Activated T-cell treated with anti-CD3 and anti-CD28 coated beads, Interleukin-2, amount 50 U/mL, for 24 hours (primary cell): ENCODE results near the gene SLU7.
"Not testable (repeated sequence)": the region's sequence is repeated elsewhere in the genome, so short reads cannot be mapped to it uniquely, and the experiment has no call there.

ENCODE experiments used
- DNase-seq: peaks from one replicate; pipeline ENCODE4 v3.0.0-alpha.2; 2020
- H3K27ac Mint-ChIP-seq: 2 replicates; pipeline ENCODE4 v1.8.0; 2020; ENCODE audit warnings: mild to moderate bottlenecking, mixed read lengths
- H3K27me3 Mint-ChIP-seq: 2 replicates; pipeline ENCODE4 v1.8.0; 2020; ENCODE audit warnings: mixed read lengths
- H3K36me3 Mint-ChIP-seq: 2 replicates; pipeline ENCODE4 v1.8.0; 2020; ENCODE audit warnings: low read depth, mixed read lengths
- H3K4me1 Mint-ChIP-seq: 2 replicates; pipeline ENCODE4 v1.8.0; 2020; ENCODE audit warnings: low read depth, mixed read lengths
- H3K4me3 Mint-ChIP-seq: 2 replicates; pipeline ENCODE4 v1.8.0; 2020; ENCODE audit warnings: mild to moderate bottlenecking, moderate library complexity, mixed read lengths
- H3K9me3 Mint-ChIP-seq: 2 replicates; pipeline ENCODE4 v1.8.0; 2020; ENCODE audit warnings: mixed read lengths

Gene SLU7

DNA sequence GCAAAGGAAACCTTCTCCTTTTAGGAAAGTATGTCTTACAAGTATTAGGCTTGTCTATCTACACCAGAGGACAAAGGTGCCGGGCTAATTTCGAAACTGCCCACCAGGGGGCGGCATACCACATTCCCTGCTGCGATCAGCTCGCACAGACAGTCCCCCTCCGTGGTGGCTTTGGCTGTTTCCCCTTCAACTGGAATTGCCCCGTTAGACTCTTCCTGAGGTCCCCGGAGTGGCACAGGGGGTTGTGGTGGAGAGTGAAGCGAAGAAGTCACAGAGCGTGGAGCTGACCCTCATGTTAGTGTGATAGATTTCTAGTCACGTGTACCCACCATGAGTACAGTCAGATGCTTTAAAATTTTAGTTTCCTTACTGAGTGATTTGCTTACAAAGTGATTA lies 20.3 kb upstream of the SLU7 start:
- H3K4me1 Mint-ChIP-seq = peaks cover 54% of the 10 kb centered on the region

DNA sequence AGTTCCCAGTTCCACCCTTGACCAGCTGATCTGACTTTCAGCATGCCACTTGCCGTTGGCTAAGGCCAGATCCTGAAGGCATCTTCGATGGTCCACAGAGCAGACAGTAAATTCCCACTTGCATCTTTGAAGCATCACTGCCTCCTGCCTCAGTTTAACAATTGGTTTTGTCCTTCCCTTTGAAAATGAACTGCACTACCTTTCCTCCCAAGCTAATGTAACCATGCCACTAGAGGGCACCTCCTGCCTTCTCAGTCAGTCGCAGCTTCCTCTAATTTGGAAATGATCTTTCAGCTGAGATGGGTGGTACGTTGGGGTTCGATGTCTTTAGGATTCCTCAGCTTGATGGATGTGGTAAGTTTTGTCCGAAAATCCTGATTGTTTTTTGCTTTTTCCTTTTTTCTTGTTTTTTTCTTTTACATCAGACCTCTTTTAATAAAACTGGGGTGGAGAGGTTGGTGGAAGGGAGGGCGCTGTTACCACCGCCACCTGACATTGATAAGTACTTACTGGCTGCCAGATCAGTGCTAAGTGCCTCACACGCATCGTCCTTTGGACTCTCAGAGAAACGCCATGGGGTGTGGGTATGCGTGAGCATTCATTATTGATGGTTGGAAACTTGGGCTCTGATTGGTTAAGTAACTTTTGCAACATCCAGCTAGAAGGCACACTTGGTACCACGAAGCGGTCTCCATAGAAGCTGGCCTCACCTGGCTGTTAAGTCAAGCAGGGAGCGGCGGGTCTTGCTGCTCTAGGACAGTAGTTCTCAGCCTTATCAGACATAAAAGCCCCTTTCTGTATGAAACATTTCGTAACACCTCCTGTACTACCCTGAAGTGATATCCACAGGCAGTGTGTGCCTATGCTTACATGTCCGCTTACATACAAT lies 19.7 kb upstream of the SLU7 start:
- peak overlapping the region; percentile 98 for H3K27ac Mint-ChIP-seq
- peaks cover 54% of the 10 kb centered on the region for H3K4me1 Mint-ChIP-seq
- peak; percentile 67 for DNase-seq
- no peaks in the 10 kb centered on the region for H3K27me3 Mint-ChIP-seq
- H3K4me3 Mint-ChIP-seq = peak overlapping the region; percentile 82
- H3K9me3 Mint-ChIP-seq = no peaks in the 10 kb centered on the region
- peaks cover 2% of the 10 kb centered on the region for H3K36me3 Mint-ChIP-seq

More for the DNA sequence above, 20.3 kb upstream of the SLU7 start:
- peak overlapping the region; percentile 98 for H3K27ac Mint-ChIP-seq
- peak overlapping the region; percentile 82 for H3K4me3 Mint-ChIP-seq
- no peaks in the 10 kb centered on the region for H3K27me3 Mint-ChIP-seq
- peaks cover 2% of the 10 kb centered on the region for H3K36me3 Mint-ChIP-seq
- DNase-seq = peak; percentile 96
- H3K9me3 Mint-ChIP-seq = no peaks in the 10 kb centered on the region

DNA sequence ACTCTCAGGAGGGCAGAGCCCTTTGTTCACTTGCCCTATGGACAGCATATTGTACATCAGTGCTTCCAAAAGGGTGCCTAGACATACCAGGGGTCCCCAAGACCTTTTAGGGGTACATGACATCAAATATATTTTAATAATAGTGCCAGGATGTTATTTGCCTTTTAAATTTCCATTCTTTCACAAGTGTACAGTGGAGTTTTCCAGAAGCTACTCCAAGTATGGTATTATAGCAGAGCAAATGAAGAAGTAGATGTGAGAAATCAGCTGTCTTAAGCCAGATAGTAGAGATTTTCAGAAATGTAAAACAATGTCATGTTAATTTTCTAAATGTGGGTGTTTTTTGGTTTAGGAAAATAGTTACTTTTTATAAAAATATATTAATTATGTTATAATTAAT lies 18.4 kb upstream of the SLU7 start:
- no peaks in the 10 kb centered on the region for H3K27me3 Mint-ChIP-seq
- H3K4me1 Mint-ChIP-seq = peaks cover 50% of the 10 kb centered on the region
- H3K27ac Mint-ChIP-seq = peak overlapping the region; percentile 80
- H3K4me3 Mint-ChIP-seq = no peak overlapping the region
- H3K36me3 Mint-ChIP-seq = peaks cover 2% of the 10 kb centered on the region
- no peak for DNase-seq
- H3K9me3 Mint-ChIP-seq = no peaks in the 10 kb centered on the region

DNA sequence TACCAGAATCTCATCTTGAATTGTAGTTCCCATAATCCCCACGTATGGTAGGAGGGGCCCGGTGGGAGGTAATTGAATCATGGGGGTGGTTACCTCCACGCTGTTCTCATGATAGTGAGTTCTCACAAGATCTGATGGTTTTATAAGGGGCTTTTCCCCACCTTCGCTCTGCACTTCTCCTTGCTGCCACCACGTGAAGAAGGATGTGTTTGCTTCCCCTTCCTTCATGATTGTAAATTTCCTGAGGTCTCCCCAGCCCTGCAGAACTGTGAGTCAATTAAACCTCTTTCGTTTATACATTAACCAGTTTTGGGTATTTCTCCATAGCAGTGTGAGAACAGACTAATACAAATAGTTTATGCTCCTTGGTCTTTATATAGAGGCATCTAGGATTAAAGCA lies 17.8 kb upstream of the SLU7 start:
- H3K9me3 Mint-ChIP-seq, H3K27me3 Mint-ChIP-seq, DNase-seq, H3K36me3 Mint-ChIP-seq, H3K4me3 Mint-ChIP-seq: not testable (repeated sequence)
- Mint-ChIP-seq H3K27ac (peak overlapping the region; percentile 80), H3K4me1 (peaks cover 48% of the 10 kb centered on the region)

DNA sequence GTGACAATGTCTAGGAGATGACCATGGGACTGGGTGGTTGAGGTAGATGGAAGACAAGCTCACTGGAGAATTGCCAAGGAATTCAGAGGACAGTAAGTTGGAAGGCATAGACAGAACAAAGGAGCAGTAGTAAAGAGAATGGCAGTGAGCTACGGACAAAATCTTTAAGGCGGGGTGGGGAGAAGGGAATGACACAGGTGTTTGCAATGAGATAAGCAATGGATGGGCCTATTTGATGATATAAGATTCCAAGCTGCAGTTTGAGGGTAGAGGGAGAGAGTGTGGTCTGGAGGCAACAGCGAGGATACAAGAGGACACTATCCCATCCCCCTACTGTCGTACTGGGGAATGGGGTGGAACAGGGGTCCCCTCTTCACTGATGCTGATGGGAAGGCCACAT lies 17.1 kb upstream of the SLU7 start:
- Mint-ChIP-seq H3K27ac (no peak overlapping the region), H3K4me1 (peaks cover 41% of the 10 kb centered on the region), H3K9me3 (no peaks in the 10 kb centered on the region), H3K27me3 (no peaks in the 10 kb centered on the region), H3K4me3 (no peak overlapping the region), H3K36me3 (peaks cover 2% of the 10 kb centered on the region)
- no peak for DNase-seq

DNA sequence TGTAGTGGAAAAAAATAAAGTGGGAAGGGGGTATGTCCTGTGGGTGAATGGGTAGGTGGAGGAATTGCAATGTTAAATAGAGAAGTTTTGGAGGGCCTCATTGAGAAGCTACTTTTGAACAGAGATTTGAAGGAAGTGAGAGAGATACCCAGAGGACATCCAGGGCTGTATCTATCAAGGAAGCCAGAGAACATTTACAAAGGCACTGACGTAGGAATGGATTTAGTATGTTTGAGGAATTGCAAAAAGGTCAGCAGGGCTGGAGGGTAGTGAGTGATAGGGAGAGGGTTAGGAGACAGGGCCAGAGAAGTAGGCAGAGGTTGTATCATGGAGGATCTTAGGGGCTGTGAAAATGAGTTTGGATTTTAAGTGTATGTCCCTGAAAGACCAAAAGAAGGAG lies 16.7 kb upstream of the SLU7 start:
- no peak for DNase-seq
- H3K27me3 Mint-ChIP-seq = no peaks in the 10 kb centered on the region
- no peak overlapping the region for H3K4me3 Mint-ChIP-seq
- H3K27ac Mint-ChIP-seq = no peak overlapping the region
- peaks cover 2% of the 10 kb centered on the region for H3K36me3 Mint-ChIP-seq
- H3K9me3 Mint-ChIP-seq = no peaks in the 10 kb centered on the region
- peaks cover 37% of the 10 kb centered on the region for H3K4me1 Mint-ChIP-seq

DNA sequence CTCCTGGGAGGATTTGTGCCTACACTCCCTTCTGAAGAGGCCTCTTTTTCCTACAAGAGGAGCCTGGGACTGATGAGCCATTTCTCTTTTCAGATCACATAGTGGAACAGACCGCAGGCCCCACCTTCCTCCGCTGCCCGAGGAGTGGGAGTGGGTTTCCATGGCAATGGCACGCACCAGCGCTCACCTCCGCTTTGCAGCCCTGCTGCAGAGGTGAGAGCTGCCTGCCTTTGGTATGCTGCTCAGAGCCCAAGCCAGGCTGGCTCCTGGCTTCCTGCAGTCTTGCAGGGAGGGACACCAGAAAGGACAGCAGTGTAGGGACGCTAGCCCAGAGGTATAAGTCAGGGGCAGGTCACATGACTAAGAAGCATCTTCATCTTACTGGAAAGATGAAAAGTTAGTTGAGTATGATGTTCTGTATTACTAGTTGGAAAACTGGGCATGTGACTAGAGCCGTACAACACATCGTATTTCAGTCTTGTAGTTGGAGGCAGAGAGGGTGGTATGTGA lies 15.2 kb upstream of the SLU7 start:
- no peaks in the 10 kb centered on the region for H3K9me3 Mint-ChIP-seq
- peaks cover 9% of the 10 kb centered on the region for H3K36me3 Mint-ChIP-seq
- peaks cover 29% of the 10 kb centered on the region for H3K4me1 Mint-ChIP-seq
- no peaks in the 10 kb centered on the region for H3K27me3 Mint-ChIP-seq
- no peak overlapping the region for H3K4me3 Mint-ChIP-seq
- no peak overlapping the region for H3K27ac Mint-ChIP-seq
- DNase-seq = peak; percentile 46

DNA sequence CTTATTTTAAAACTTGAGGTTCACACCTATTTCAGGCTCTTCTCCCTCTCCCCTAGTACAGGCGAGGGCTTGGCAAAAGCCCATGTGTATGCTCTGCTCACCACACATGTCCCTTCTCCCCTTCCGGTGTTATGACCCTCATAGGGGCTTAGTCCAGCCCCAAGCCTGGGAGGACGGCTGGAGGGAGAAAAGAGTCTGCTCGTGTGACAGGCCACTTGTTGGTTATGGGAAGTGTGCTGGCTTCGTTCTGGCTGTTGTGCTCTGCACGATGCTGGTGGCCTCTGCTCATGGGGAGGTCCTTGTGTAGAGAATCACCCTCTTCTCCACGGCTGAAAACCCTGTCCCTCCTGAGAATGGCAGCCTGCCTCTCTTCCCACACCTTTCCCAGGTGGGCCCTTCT lies 13.9 kb upstream of the SLU7 start:
- Mint-ChIP-seq H3K9me3 (no peaks in the 10 kb centered on the region), H3K27me3 (no peaks in the 10 kb centered on the region), H3K36me3 (peaks cover 22% of the 10 kb centered on the region), H3K4me3 (no peak overlapping the region), H3K4me1 (peaks cover 16% of the 10 kb centered on the region), H3K27ac (no peak overlapping the region)
- no peak for DNase-seq

DNA sequence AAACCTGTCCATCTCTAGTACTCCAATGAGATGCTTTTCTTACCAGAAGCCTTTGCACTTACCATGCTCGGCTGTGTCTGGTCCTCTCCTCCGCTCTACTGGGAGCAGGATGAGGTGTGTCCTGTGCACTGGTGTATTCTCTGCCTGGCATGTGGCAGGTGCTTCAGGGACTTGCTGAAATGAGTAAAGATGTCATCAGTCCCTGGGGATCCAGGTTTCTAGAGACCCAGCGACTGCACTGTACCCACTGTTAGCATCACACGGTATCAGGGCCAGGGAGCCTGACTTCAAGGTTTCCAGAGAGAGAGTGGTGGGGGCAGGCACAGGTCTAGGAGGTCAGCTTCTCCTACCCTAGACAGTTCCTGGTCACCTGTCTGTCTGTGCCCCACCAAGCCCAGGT lies 13.3 kb upstream of the SLU7 start:
- DNase-seq = no peak
- Mint-ChIP-seq H3K4me1 (peaks cover 15% of the 10 kb centered on the region), H3K4me3 (no peak overlapping the region), H3K27me3 (no peaks in the 10 kb centered on the region), H3K9me3 (no peaks in the 10 kb centered on the region), H3K36me3 (peaks cover 28% of the 10 kb centered on the region), H3K27ac (no peak overlapping the region)

DNA sequence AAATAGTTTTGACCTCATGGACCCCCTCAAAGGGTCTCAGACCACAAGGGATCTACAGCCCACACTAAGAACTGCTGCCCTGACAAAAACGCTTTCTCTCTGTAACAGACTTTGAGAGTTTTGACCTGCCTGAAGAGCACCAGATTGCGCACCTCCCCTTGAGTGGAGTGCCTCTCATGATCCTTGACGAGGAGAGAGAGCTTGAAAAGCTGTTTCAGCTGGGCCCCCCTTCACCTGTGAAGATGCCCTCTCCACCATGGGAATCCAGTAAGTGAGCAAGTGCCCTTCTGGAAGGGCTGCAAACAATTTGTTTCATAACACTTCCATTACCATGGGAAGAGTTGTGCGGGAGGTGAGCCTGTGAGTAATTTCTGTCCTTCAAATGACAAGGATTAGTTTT lies 8.7 kb upstream of the SLU7 start:
- H3K27ac Mint-ChIP-seq = no peak overlapping the region
- no peak overlapping the region for H3K4me3 Mint-ChIP-seq
- no peaks in the 10 kb centered on the region for H3K9me3 Mint-ChIP-seq
- no peak for DNase-seq
- no peaks in the 10 kb centered on the region for H3K27me3 Mint-ChIP-seq
- H3K4me1 Mint-ChIP-seq = peaks cover 29% of the 10 kb centered on the region
- peaks cover 68% of the 10 kb centered on the region for H3K36me3 Mint-ChIP-seq

DNA sequence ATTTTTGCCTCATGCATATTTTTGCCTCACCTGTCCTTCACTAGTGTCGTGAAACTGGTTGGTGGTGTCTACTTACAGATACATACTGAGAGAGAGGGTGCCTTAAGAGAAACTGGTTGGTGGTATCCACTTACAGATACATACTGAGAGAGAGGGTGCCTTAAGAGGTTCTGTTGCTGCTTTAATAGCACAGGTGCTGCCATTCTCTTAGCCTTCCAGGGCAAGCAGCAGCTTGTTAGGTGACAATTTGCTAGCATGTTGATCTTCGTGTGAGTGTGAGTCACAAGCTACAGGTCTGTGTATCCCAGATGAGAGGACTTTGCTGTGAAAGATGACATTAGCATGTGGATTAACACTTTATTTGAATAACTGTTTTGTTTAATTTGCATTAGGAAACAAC lies 4.2 kb upstream of the SLU7 start:
- no peak for DNase-seq
- Mint-ChIP-seq H3K36me3 (peaks cover 66% of the 10 kb centered on the region), H3K27me3 (no peaks in the 10 kb centered on the region), H3K9me3 (no peaks in the 10 kb centered on the region), H3K4me3 (peak overlapping the region; percentile 91), H3K4me1 (peaks cover 62% of the 10 kb centered on the region), H3K27ac (peak overlapping the region; percentile 27)

DNA sequence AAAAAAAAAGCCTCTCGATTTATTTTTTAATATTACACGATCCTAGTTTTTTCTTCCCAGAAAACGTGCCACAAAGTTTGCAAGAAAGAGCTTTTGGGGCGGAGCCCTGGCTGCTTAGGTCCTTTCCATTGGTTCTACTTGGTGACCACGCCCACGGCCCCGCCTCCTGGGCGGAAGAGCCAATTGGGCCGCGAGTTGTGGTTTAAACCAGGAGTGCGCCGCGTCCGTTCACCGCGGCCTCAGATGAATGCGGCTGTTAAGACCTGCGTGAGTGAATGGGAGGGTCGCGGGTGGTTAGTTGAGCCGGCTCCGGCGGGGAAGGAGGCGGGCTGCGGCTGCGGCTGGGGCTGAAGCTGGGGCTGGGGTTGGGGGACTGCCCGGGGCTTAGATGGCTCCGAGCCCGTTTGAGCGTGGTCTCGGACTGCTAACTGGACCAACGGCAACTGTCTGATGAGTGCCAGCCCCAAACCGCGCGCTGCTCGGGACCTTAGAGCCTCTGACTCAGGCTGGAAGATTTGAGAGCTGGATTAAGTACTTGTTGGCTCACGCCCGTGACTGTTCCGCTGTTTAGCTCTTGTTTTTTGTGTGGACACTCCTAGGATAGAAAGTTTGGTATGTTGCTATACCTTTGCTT lies 2.9 kb upstream of the SLU7 start, which contains the start of gene PTTG1:
TSS of gene PTTG1 (plus strand) at position 231 of the 634 bp plus-strand sequence. CDS start 458 bp downstream, outside the sequence.
- H3K4me3 Mint-ChIP-seq = peak within 1 kb of the TSS; percentile 91
- peaks cover 59% of the 10 kb centered on the region for H3K36me3 Mint-ChIP-seq
- H3K4me1 Mint-ChIP-seq = peaks cover 71% of the 10 kb centered on the region
- H3K9me3 Mint-ChIP-seq = no peaks in the 10 kb centered on the region
- H3K27ac Mint-ChIP-seq = peak within 1 kb of the TSS; percentile 97
- peak; percentile 91 for DNase-seq
- H3K27me3 Mint-ChIP-seq = no peaks in the 10 kb centered on the region

DNA sequence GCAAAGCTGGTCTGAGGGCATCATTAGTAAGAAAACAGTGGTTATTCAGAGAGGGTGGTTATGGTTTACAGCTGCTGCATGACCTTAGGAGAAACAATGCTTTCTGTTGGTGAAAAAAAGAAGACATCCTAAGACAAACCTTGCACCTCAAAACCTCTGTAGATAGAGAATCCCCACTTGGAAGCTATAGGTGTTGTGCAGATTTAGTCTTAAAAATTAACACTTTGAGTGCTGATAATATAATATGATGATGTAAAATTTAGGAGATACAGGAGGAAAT lies 1.4 kb upstream of the SLU7 start:
- no peaks in the 10 kb centered on the region for H3K27me3 Mint-ChIP-seq
- H3K4me3 Mint-ChIP-seq = peak overlapping the region; percentile 95
- H3K4me1 Mint-ChIP-seq = peaks cover 79% of the 10 kb centered on the region
- no peak for DNase-seq
- H3K36me3 Mint-ChIP-seq = peaks cover 55% of the 10 kb centered on the region
- no peaks in the 10 kb centered on the region for H3K9me3 Mint-ChIP-seq
- H3K27ac Mint-ChIP-seq = peak overlapping the region; percentile 97

DNA sequence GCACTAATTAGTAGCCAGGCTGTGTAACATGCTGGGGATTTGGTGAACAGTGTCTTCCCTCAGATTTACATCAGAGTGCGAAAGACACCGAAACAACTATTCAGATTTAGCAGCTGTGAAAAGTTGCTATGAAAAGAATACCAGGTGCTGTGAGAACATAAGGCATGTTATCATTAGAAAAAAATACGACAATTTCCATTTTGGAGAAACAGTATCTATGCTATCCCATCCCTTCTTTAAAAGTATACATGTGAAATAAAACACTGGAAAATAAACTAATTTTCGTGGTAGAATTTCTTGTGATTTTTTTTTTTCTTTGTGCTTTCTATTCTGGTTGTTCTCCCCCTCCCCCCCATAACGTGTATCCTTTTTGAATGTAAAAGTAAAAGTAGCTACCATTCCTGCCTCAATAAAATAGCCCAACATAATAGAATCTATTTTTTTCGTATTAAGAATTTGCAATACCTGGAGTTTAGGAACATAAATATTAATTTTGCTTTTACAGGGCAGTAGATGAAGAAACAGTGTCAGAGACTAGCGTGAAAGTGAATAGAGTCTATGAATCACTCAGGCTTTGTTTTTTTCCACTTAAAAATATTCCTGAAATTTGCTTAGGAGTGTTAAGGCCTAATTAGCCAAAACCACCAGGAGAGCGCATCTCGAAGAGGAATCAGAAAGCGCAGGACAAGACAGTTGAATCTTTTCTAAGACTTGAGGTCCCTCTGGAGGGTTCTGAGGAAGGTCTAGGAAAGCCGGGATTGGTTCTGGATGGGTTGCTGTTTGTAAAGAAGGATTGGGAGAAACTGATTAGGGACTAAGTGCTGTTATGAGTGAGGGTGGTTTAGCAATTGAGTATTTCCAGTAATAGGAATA lies 813 bp upstream of the SLU7 start:
- peaks cover 55% of the 10 kb centered on the region for H3K36me3 Mint-ChIP-seq
- H3K27ac Mint-ChIP-seq = peak overlapping the region; percentile 97
- peaks cover 74% of the 10 kb centered on the region for H3K4me1 Mint-ChIP-seq
- H3K9me3 Mint-ChIP-seq = no peaks in the 10 kb centered on the region
- DNase-seq = no peak
- peak overlapping the region; percentile 95 for H3K4me3 Mint-ChIP-seq
- no peaks in the 10 kb centered on the region for H3K27me3 Mint-ChIP-seq
